ENCODE results near the gene PRR19. TPM values are rescaled to one million over a fixed set of nuclear protein-coding genes. Genes with fewer than 3 reads are reported as not detected.

Gene PRR19
- total and polyA plus RNA-seq, 4 donors = 0.27 to 0.43 (median 0.42) TPM; not detected in 1

GRCh38 chr19:42325308-42325895, 23.5 kb downstream of the PRR19 start, which contains the start of gene MEGF8:
Gene MEGF8 (plus strand): TSS chr19:42325635. CDS start chr19:42326244, 609 bp downstream.
- WGBS = under 1% methylated on average over 45 of the region's 45 CpGs
- Histone ChIP-seq H3K9ac (ENCODE audit: low read depth in 1 of 2, low read length in 2 of 2) (peak within 1 kb of the TSS; percentile 78 to 83), H3K4me3 (ENCODE audit: low read depth in 1 of 3, low read length in 3 of 3) (peak within 1 kb of the TSS; percentile 76 to 95 (median 77)), H3K36me3 (ENCODE audit: control insufficient read depth in 4 of 4, insufficient read depth in 3 of 4, low read depth in 1 of 4, low read length in 3 of 4) (no peaks in the 10 kb centered on the region), H3K27ac (ENCODE audit: low read depth in 1 of 2, low read length in 2 of 2) (peak within 1 kb of the TSS; percentile 36 to 55), H3K27me3 (ENCODE audit: control insufficient read depth in 4 of 4, insufficient read depth in 4 of 4, low read length in 3 of 4) (no peaks in the 10 kb centered on the region), H3K4me1 (ENCODE audit: control insufficient read depth in 4 of 4, insufficient read depth in 4 of 4, low read length in 3 of 4) (peaks cover 10 to 30% (median 20%) of the 10 kb centered on the region in 4 donors), H3K9me3 (ENCODE audit: control insufficient read depth in 4 of 4, low read length in 3 of 4) (no peaks in the 10 kb centered on the region)
- peak; percentile 95 for DNase-seq (ENCODE audit: low spot score)
- peak; percentile 77 for TF ChIP-seq SP1 (IDR thresholded peaks at IDR 0.05)
- no peak for TF ChIP-seq FOXA1 (IDR thresholded peaks at IDR 0.05)
- peak; percentile 48 to 49 for TF ChIP-seq RXRA (IDR thresholded peaks at IDR 0.05)
- no peak for TF ChIP-seq JUND (IDR thresholded peaks at IDR 0.05)
- TF ChIP-seq FOXA2 (IDR thresholded peaks at IDR 0.05) = no peak
- peak in 1 of 2 donors; percentile 66 for TF ChIP-seq EGR1 (IDR thresholded peaks at IDR 0.05; ENCODE audit: low read depth in 2 of 2)
- TF ChIP-seq GABPA (IDR thresholded peaks at IDR 0.05 in 1 of 2, conservative IDR thresholded peaks at IDR 0.05 in 1 of 2) = peak; percentile 54 to 89
- peak; percentile 58 for TF ChIP-seq TAF1 (conservative IDR thresholded peaks at IDR 0.05)
- TF ChIP-seq RAD21 (IDR thresholded peaks at IDR 0.05) = peak; percentile 88 to 89
- TF ChIP-seq HNF4G (IDR thresholded peaks at IDR 0.05) = no peak
- peak; percentile 59 for TF ChIP-seq NR2F2 (IDR thresholded peaks at IDR 0.05)
- TF ChIP-seq, protein P1, sequence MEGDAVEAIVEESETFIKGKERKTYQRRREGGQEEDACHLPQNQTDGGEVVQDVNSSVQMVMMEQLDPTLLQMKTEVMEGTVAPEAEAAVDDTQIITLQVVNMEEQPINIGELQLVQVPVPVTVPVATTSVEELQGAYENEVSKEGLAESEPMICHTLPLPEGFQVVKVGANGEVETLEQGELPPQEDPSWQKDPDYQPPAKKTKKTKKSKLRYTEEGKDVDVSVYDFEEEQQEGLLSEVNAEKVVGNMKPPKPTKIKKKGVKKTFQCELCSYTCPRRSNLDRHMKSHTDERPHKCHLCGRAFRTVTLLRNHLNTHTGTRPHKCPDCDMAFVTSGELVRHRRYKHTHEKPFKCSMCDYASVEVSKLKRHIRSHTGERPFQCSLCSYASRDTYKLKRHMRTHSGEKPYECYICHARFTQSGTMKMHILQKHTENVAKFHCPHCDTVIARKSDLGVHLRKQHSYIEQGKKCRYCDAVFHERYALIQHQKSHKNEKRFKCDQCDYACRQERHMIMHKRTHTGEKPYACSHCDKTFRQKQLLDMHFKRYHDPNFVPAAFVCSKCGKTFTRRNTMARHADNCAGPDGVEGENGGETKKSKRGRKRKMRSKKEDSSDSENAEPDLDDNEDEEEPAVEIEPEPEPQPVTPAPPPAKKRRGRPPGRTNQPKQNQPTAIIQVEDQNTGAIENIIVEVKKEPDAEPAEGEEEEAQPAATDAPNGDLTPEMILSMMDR (IDR thresholded peaks at IDR 0.05; ENCODE audit: low read depth, low read length, missing input control) = peak; percentile 88
- TF ChIP-seq ATF3 (IDR thresholded peaks at IDR 0.05) = no peak
- TF ChIP-seq, protein P2, sequence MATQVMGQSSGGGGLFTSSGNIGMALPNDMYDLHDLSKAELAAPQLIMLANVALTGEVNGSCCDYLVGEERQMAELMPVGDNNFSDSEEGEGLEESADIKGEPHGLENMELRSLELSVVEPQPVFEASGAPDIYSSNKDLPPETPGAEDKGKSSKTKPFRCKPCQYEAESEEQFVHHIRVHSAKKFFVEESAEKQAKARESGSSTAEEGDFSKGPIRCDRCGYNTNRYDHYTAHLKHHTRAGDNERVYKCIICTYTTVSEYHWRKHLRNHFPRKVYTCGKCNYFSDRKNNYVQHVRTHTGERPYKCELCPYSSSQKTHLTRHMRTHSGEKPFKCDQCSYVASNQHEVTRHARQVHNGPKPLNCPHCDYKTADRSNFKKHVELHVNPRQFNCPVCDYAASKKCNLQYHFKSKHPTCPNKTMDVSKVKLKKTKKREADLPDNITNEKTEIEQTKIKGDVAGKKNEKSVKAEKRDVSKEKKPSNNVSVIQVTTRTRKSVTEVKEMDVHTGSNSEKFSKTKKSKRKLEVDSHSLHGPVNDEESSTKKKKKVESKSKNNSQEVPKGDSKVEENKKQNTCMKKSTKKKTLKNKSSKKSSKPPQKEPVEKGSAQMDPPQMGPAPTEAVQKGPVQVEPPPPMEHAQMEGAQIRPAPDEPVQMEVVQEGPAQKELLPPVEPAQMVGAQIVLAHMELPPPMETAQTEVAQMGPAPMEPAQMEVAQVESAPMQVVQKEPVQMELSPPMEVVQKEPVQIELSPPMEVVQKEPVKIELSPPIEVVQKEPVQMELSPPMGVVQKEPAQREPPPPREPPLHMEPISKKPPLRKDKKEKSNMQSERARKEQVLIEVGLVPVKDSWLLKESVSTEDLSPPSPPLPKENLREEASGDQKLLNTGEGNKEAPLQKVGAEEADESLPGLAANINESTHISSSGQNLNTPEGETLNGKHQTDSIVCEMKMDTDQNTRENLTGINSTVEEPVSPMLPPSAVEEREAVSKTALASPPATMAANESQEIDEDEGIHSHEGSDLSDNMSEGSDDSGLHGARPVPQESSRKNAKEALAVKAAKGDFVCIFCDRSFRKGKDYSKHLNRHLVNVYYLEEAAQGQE (IDR thresholded peaks at IDR 0.05) = peak; percentile 51
- TF ChIP-seq MAX (IDR thresholded peaks at IDR 0.05) = peak; percentile 74
- TF ChIP-seq HNF4A (conservative IDR thresholded peaks at IDR 0.05) = peak in 1 of 2 donors; percentile 3
- TF ChIP-seq YY1 (IDR thresholded peaks at IDR 0.05) = peak; percentile 84
- TF ChIP-seq ZBTB33 (IDR thresholded peaks at IDR 0.05) = peak; percentile 70
